Stimulated activated CD4-positive, alpha-beta T cell treated with anti-CD3 and anti-CD28 coated beads, Interleukin-15, amount 100 ng/mL, for 48 hours (primary cell): ENCODE results near the gene F5.

Source experiments
- DNase-seq, 2 donors: peaks; one replicate each; pipeline ENCODE4 v3.0.0-alpha.2; 2020; ENCODE audit warnings: low read depth in 2 of 2

The F5 gene

GRCh38 chr1:169483500-169483966 is 102.7 kb downstream of the F5 start:
- no peak for DNase-seq

GRCh38 chr1:169479363-169480066 is 106.8 kb downstream of the F5 start:
- DNase-seq, result no peak

GRCh38 chr1:169478094-169478672 is 108.1 kb downstream of the F5 start:
- DNase-seq, result no peak

GRCh38 chr1:169475806-169476387 is 110.4 kb downstream of the F5 start:
- DNase-seq, result no peak

GRCh38 chr1:169474302-169474995 is 111.8 kb downstream of the F5 start:
- no peak for DNase-seq

- DNase-seq, result no peak
These were observed 112.9 kb downstream of the F5 start for GRCh38 chr1:169473347-169473746.

- no peak for DNase-seq
These were observed 113.5 kb downstream of the F5 start for GRCh38 chr1:169472738-169473137.

- DNase-seq, result no peak
These were observed 117.3 kb downstream of the F5 start for GRCh38 chr1:169468982-169469381.

GRCh38 chr1:169466259-169467230 is 119.7 kb downstream of the F5 start:
- DNase-seq, result no peak

- DNase-seq, result no peak
These were observed 121.0 kb downstream of the F5 start for GRCh38 chr1:169465281-169465680.
